ENCODE data around the gene RNU1-1. TPM values are rescaled to one million over a fixed set of nuclear protein-coding genes. Genes with fewer than 3 reads are reported as not detected.

The RNU1-1 gene
- polyA plus RNA-seq, 1 donor from 2014 or later: not detected

Small RNA genes lying within 50 kb of the gene (small RNA-seq; reads per million reads assigned to genes)
- gene RNU1-1: 0 reads per million in 3 experiments
- gene RNU1-6P: 0 reads per million in 3 experiments

Other genes with a start within 250 kb of the RNU1-1 start
- 30.1 and 31.9 TPM in 2 replicates for gene FBXO42, start 161.8 kb downstream of the RNU1-1 start, polyA plus RNA-seq
- 13.6 and 17.6 TPM in 2 replicates for gene SZRD1, start 147.0 kb downstream of the RNU1-1 start, polyA plus RNA-seq
- gene SPATA21, start 76.9 kb downstream of the RNU1-1 start, polyA plus RNA-seq: 0.15 and 0.68 TPM in 2 replicates
- 69.3 and 80.2 TPM in 2 replicates for gene NECAP2, start 73.6 kb downstream of the RNU1-1 start, polyA plus RNA-seq
- gene NBPF1, start 99.3 kb upstream of the RNU1-1 start, polyA plus RNA-seq: 78.0 and 95.8 TPM in 2 replicates
- under 0.01 TPM in 1 of 2 replicates, not detected in the other for gene RNU1-3, start 152.7 kb upstream of the RNU1-1 start, polyA plus RNA-seq
- under 0.01 TPM in 1 of 2 replicates, not detected in the other for gene RNU1-4, start 226.2 kb upstream of the RNU1-1 start, polyA plus RNA-seq

All from neural cell (in vitro differentiated cells).